Right atrium auricular region (tissue), 2 donors: ENCODE results near the gene TMIE. TPM values are rescaled to one million over a fixed set of nuclear protein-coding genes. Genes with fewer than 3 reads are reported as not detected.
A peak's percentile ranks its signal among the peaks of the same experiment; 100 is the strongest.
"Not testable (repeated sequence)": the region's sequence is repeated elsewhere in the genome, so short reads cannot be mapped to it uniquely, and the experiment has no call there.

Experiments
- DNase-seq: peaks from one replicate; pipeline ENCODE4 v3.0.0-alpha.2; 2019; ENCODE audit warnings: low spot score
- H3K27ac ChIP-seq, 2 donors: fragments of 200-600 bp; sonication (generic); 1 replicate in 1 of 2; 2 replicates in 1 of 2; pipeline ENCODE4 v1.5.1; 2016 to 2019
- H3K27me3 ChIP-seq, 2 donors: fragments of 200-600 bp; sonication (generic); one replicate each; pipeline versions ENCODE4 v1.5.1 to v1.6.0; 2017 to 2019
- H3K36me3 ChIP-seq: fragments of 200-600 bp; sonication (generic); one replicate; pipeline ENCODE4 v1.5.1; 2016
- H3K4me1 ChIP-seq, 2 donors: fragments of 200-600 bp; sonication (generic); one replicate each; pipeline versions ENCODE4 v1.5.1 to v1.6.0; 2017 to 2019
- H3K4me3 ChIP-seq, 2 donors: fragments of 200-600 bp; sonication (generic); 1 replicate in 1 of 2; 2 replicates in 1 of 2; pipeline ENCODE4 v1.5.1; 2017 to 2019; ENCODE audit warnings: mild to moderate bottlenecking in 1 of 2, moderate library complexity in 1 of 2
- H3K9me3 ChIP-seq, 2 donors: fragments of 200-600 bp; sonication (generic); one replicate each; pipeline ENCODE4 v1.5.1; 2019
- total RNA-seq, 2 donors: library from RNA; depleted of rRNA; stranded (reverse); fragments of >200 nt; gene quantifications; one replicate each; pipeline ENCODE4 v1.1.0, GENCODE V29; 2016
- TF ChIP-seq, protein P1 (sequence below), 2 donors: fragments of 200-600 bp; sonication (generic); IDR thresholded peaks; one replicate each; pipeline ENCODE4 v1.5.1; 2019; ENCODE audit warnings: antibody characterized with exemption in 2 of 2

TMIE gene
- total RNA-seq, 2 donors from 2014 or later = not detected

GRCh38 chr3:46700772-46701171 lies 420 bp upstream of the TMIE start:
- Histone ChIP-seq H3K27me3 (no peaks in the 10 kb centered on the region), H3K27ac (peak overlapping the region in 1 of 2 donors; percentile 4), H3K36me3 (no peaks in the 10 kb centered on the region), H3K4me3 (peak overlapping the region in 1 of 2 donors; percentile 48), H3K4me1 (peaks cover 0 to 52% of the 10 kb centered on the region in 2 donors), H3K9me3 (no peaks in the 10 kb centered on the region)
- no peak for DNase-seq
- TF ChIP-seq, protein P1, sequence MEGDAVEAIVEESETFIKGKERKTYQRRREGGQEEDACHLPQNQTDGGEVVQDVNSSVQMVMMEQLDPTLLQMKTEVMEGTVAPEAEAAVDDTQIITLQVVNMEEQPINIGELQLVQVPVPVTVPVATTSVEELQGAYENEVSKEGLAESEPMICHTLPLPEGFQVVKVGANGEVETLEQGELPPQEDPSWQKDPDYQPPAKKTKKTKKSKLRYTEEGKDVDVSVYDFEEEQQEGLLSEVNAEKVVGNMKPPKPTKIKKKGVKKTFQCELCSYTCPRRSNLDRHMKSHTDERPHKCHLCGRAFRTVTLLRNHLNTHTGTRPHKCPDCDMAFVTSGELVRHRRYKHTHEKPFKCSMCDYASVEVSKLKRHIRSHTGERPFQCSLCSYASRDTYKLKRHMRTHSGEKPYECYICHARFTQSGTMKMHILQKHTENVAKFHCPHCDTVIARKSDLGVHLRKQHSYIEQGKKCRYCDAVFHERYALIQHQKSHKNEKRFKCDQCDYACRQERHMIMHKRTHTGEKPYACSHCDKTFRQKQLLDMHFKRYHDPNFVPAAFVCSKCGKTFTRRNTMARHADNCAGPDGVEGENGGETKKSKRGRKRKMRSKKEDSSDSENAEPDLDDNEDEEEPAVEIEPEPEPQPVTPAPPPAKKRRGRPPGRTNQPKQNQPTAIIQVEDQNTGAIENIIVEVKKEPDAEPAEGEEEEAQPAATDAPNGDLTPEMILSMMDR (IDR thresholded peaks at IDR 0.05) = no peak

DNA sequence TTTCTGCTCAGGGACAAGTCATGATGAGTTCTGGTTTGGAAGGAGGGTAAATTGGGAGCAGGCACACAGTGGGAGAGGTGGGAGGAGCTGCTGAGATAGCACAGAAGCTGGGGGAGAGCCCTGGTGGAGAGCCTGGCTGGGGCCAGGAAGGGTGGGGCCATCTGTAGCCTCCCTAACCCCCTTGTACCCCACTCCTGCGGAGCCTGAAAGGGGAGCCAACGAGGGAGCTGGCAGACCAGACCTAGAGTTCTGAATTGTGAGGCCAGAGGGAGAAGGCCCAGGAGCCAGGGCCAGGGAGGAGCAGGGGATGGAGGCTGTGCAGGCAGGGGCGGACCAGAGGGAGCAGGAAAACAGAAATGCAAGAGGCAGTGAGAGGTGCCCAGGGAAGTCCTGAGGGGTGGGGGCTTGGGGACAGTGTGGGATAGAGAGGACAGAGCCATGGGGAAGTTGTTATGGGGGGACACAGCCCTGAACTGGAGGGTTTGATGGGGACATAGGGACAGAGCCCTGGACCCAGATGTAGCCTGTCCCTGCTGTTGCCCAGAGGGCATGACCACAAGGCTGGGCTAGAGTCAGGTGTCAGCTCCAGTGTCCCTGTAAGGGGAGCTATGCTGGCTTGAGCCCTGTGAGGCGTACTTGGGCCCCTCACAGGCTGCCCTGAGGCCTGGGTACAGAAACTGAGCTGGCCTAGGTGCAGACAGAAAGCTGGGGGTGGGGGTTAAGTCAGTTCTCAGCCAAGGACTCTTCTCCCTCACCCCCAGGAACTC lies 1.2 kb downstream of the TMIE start:
- Histone ChIP-seq H3K27ac (no peak overlapping the region), H3K4me3 (no peak overlapping the region), H3K27me3 (no peaks in the 10 kb centered on the region), H3K4me1 (peaks cover 0 to 35% of the 10 kb centered on the region in 2 donors), H3K36me3 (no peaks in the 10 kb centered on the region), H3K9me3 (no peaks in the 10 kb centered on the region)
- DNase-seq = no peak
- TF ChIP-seq, protein P1 (IDR thresholded peaks at IDR 0.05) = no peak

DNA sequence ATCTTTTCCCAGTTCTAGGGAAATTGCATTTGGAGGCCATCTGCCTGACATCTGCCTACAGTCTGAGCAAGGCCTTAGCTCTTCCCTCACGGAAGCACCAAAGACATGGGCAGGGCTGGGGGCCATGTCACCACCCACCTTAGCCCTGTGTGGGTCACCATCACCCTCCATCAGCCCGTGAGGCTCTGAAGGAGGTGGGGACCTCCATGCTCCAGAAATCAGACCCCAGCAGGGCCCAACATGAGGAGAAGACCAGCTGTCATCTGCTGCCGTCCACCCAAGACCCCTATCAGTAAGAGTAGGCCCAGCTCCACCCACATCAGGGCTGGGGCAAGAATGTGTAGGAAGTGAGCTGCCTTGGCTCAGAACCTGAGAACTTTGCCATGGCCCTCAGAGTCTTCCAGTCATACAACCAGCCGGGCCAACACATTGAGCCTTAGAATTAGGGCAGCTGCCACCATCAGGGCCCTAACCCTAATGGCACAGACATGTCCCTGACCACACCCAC lies 1.9 kb downstream of the TMIE start:
- Histone ChIP-seq H3K36me3 (no peaks in the 10 kb centered on the region), H3K9me3 (no peaks in the 10 kb centered on the region), H3K27ac (no peak overlapping the region), H3K4me3 (no peak overlapping the region), H3K4me1 (peaks cover 0 to 32% of the 10 kb centered on the region in 2 donors), H3K27me3 (no peaks in the 10 kb centered on the region)
- TF ChIP-seq, protein P1 (IDR thresholded peaks at IDR 0.05) = no peak
- DNase-seq = no peak

- peaks cover 0 to 30% of the 10 kb centered on the region in 2 donors for H3K4me1 ChIP-seq
- not testable (repeated sequence) for DNase-seq, H3K9me3 ChIP-seq, H3K4me3 ChIP-seq, H3K27ac ChIP-seq, H3K27me3 ChIP-seq, H3K36me3 ChIP-seq
Measured at GRCh38 chr3:46704346-46704745, 3.2 kb downstream of the TMIE start.

DNA sequence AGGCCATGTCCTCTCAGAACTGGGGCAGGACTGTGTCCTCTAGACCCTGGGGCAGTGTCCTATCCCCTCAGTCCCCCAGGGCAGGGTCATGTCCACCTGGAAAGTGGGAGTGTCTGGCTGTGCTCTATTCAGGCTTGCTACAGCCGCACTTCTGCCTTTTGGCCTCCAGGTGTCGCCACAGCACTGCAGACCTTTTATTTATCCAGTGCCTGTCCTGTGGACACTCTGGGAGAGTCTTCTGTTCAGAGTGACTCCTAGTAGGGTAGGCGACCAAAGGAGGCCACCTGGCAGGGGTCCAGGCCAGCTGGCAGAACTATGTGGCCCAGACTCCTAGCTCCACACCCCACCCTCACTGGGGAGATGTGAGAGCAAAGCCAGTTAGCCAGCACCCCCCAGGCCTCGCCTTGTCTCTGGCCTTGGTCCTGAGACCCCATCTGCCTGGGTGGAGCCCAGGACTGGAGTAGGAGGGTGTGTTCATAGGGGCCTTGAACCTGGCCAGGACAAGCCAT lies 3.9 kb downstream of the TMIE start:
- TF ChIP-seq, protein P1 (IDR thresholded peaks at IDR 0.05) = peak; percentile 95 to 98
- Histone ChIP-seq H3K4me3 (no peak overlapping the region), H3K36me3 (no peaks in the 10 kb centered on the region), H3K9me3 (no peaks in the 10 kb centered on the region), H3K4me1 (peaks cover 0 to 22% of the 10 kb centered on the region in 2 donors), H3K27ac (no peak overlapping the region), H3K27me3 (no peaks in the 10 kb centered on the region)
- peak; percentile 85 for DNase-seq

DNA sequence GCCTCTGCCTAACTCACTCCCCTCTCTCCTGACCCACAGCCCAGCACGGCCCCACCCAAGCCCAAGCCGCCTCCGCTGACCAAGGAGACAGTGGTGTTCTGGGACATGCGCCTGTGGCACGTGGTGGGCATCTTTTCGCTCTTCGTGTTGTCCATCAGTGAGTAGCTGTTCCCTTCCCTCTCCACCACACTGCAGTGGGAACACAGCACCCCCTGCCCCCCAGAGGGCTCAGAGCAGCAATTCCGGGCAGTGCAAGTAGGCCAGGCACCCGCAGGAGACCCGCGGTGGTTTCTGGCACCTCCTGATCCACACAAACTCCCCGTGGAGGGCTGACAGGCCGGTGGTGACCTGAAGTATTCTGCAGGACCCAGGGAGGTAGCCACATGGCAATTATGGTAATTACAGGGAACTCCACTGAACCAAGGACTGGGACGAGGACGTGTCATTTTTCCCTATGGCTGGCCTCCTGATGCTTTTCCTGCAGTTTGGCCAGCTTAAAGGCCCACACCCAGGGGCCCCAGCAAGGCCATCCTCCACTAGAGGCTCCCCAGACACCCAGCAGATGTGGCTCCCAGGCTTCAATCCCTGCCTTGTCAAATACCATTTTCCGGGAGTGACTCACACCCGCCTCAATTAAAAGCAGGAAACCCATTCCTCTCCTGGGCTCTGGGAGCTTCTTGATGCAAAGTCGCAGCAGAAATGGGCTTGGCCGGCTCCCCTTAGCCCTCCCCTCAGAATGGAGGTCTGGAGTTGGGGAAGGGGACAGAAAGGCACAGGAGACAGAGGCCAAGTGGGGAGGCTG lies 4.8 kb downstream of the TMIE start:
- no peak for DNase-seq
- TF ChIP-seq, protein P1 (IDR thresholded peaks at IDR 0.05) = no peak
- Histone ChIP-seq H3K27ac (no peak overlapping the region), H3K4me1 (peaks cover 0 to 13% of the 10 kb centered on the region in 2 donors), H3K27me3 (no peaks in the 10 kb centered on the region), H3K9me3 (no peaks in the 10 kb centered on the region), H3K36me3 (no peaks in the 10 kb centered on the region), H3K4me3 (no peak overlapping the region)
